ENCODE data around the gene MRPS11. TPM values are rescaled to one million over a fixed set of nuclear protein-coding genes. Genes with fewer than 3 reads are reported as not detected.
"Not testable (repeated sequence)": the region's sequence is repeated elsewhere in the genome, so short reads cannot be mapped to it uniquely, and the experiment has no call there.

MRPS11 gene
- total RNA-seq, 1 donor = 28.8 TPM

DNA sequence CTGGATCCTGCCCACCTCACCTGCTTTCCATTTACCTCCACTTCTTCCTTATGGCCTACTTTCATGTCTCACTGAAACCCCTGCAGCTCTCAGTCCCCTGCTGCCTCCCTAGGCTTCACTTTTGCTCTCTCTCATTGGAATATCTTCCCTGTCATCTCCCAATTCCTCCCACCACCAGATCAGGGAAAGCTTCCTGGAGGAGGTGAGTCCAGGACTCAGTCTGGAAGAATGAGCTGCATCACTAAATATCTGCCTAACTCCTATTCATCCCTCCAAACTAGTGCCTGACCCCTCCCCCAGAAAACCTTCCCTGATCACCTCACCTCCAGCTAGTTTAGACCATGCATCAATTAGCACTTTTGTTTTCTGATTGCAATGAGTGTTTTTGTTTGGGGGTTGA lies 37.5 kb upstream of the MRPS11 start:
- H3K4me3 ChIP-seq (ENCODE audit: low read depth, low read length) = no peak overlapping the region
- DNase-seq (ENCODE audit: low read depth) = no peak
- TF ChIP-seq, protein P1, sequence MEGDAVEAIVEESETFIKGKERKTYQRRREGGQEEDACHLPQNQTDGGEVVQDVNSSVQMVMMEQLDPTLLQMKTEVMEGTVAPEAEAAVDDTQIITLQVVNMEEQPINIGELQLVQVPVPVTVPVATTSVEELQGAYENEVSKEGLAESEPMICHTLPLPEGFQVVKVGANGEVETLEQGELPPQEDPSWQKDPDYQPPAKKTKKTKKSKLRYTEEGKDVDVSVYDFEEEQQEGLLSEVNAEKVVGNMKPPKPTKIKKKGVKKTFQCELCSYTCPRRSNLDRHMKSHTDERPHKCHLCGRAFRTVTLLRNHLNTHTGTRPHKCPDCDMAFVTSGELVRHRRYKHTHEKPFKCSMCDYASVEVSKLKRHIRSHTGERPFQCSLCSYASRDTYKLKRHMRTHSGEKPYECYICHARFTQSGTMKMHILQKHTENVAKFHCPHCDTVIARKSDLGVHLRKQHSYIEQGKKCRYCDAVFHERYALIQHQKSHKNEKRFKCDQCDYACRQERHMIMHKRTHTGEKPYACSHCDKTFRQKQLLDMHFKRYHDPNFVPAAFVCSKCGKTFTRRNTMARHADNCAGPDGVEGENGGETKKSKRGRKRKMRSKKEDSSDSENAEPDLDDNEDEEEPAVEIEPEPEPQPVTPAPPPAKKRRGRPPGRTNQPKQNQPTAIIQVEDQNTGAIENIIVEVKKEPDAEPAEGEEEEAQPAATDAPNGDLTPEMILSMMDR (IDR thresholded peaks at IDR 0.05; ENCODE audit: insufficient read depth, low read length) = no peak

DNA sequence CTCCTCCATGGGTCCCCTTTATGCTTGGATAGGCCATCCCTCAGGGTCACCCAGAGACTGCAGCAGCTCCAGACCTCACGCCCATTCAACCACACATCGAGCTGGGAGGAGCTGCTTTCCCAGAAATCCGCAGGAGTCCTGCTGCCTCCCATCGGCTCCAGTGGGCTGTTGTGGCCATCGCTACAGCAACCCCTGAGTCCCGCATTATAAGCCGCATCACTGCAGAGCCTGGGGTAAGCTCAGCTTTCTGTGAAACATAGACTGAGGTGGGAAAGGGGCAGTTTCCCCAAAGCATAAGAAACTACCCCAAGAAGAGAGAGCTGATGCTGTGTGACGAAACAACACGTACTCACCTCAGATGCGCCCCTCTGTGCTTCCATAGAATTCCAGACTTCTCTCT lies 36.1 kb upstream of the MRPS11 start:
- TF ChIP-seq, protein P1 (IDR thresholded peaks at IDR 0.05; ENCODE audit: insufficient read depth, low read length) = no peak
- no peak overlapping the region for H3K4me3 ChIP-seq (ENCODE audit: low read depth, low read length)
- DNase-seq (ENCODE audit: low read depth) = no peak

DNA sequence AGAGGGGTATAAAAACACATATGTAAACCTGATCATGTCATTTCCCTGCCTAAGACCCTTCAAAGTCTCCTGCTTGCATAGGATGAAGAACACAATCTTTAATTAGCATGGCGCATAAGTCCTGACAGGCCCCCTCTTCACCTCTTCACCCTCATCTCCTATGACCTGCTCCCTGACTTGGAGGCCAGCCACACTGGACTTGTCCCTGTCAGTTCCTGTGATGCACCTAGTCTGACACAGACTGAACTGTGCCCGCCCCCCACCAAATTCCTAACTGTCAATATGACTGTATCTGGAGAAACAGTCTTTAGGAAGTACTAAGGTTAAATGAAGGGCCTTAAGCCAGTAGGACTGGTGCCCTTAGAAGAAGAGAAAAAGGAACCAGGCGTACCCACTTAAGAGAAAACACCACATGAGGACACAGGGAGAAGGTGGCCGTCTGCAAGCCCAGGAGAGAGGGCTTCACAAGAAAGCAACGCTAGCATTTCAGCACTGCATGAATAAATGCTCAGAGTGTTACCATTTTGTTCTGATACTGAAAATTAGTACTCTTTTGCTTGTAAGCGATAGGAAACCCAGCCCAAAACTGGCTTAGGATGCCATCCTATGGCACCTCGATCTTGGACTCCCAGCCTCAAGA lies 34.3 kb upstream of the MRPS11 start:
- no peak for DNase-seq (ENCODE audit: low read depth)
- H3K4me3 ChIP-seq (ENCODE audit: low read depth, low read length) = no peak overlapping the region
- TF ChIP-seq, protein P1 (IDR thresholded peaks at IDR 0.05; ENCODE audit: insufficient read depth, low read length) = no peak

DNA sequence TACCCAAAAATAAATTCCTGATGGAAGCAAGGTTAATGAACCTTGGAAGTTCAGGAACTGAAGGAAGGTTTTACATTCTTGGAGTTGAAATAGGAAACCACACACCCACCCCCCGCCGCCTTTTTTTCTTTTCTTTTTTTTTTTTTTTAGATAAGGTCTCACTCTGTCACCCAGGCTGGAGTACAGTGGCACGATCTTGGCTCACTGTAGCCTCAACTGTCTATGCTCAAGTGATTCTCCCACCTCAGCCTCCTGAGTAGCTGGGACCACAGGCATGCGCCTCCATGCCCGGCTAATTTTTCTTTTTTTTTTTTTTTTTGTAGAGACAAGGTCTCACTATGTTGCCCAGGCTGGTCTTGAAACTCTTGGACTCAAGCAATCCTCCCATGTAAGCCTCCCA lies 33.4 kb upstream of the MRPS11 start:
- not testable (repeated sequence) for DNase-seq (ENCODE audit: low read depth); H3K4me3 ChIP-seq (ENCODE audit: low read depth, low read length)

DNA sequence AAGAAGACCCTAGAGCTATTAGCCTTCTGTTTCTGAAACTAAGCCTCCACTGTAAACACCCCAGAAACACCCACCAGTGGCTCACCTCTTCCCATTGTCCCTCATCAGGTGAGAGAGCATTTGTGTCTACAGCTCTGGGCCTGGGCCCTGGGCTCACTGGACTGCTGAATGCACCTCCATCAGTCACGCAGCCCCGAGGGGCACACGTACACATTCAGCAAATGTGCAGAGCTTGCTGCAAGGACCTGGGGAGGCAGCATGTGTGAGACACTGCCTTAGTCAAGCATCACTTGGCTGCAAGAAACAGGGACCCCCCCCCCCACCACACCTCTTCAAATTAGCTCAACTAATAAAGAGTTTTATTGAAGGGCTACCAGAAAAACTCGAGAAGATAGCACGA lies 29.3 kb upstream of the MRPS11 start:
- no peak overlapping the region for H3K4me3 ChIP-seq (ENCODE audit: low read depth, low read length)
- no peak for DNase-seq (ENCODE audit: low read depth)
- TF ChIP-seq, protein P1 (IDR thresholded peaks at IDR 0.05; ENCODE audit: insufficient read depth, low read length) = no peak

DNA sequence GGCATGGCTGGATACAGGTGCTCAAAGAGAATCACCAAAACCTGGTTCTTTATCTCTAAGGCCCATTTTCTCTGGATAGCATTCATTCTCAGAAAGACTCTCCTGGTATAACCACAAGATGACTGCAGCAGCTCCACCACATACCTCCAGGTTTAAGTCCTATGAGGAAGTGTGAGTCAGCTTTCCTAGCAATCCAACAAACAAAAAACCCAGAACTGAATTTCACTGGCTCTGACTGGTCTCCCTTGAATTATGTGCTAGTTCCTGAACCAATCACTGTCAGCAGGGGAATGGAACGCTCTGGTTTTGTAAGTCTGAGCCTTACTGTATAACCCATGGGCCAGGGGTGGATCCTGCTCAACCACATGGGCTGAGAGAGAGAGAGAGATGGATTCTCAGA lies 27.5 kb upstream of the MRPS11 start:
- H3K4me3 ChIP-seq (ENCODE audit: low read depth, low read length) = no peak overlapping the region
- TF ChIP-seq, protein P1 (IDR thresholded peaks at IDR 0.05; ENCODE audit: insufficient read depth, low read length) = no peak
- DNase-seq (ENCODE audit: low read depth) = peak; percentile 52

DNA sequence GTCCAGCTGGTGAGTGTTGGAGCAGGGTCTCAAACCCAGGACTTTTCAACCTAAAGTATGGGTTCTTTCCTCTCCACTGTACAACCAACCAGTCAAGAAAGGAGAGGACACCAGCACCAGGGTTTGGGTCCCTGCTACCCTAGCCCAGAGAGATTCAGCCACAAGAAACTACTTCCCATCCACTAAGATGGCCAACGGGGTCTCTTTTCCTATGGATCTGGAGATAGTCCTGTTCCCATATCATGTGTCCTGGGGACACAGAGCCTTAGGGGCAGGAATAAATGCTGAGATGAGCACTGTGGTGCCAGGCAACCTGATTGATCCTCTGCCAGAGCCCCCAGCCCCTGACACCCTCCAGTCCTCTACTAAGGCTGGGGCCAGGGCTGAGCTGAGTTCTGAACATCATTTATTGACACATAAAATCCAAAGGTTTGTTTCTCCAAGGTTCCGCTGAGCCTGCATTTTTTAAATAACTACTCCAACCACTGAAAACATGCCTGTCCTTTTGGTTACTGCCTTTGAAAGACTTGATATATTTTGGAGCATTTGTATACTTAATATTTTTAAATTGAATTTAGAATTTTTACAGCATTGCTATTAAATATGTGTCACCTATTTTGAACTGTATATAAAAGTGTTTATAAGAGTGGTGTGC lies 26.3 kb upstream of the MRPS11 start:
- no peak overlapping the region for H3K4me3 ChIP-seq (ENCODE audit: low read depth, low read length)
- TF ChIP-seq, protein P1 (IDR thresholded peaks at IDR 0.05; ENCODE audit: insufficient read depth, low read length) = no peak
- DNase-seq (ENCODE audit: low read depth) = no peak

All from fibroblast of the aortic adventitia (primary cell).